ENCODE results near the gene DIDO1. TPM values are rescaled to one million over a fixed set of nuclear protein-coding genes. Genes with fewer than 3 reads are reported as not detected.

DIDO1 gene
- total RNA-seq, 4 donors from 2014 or later, result 24.2 to 39.3 (median 28.7) TPM

DNA sequence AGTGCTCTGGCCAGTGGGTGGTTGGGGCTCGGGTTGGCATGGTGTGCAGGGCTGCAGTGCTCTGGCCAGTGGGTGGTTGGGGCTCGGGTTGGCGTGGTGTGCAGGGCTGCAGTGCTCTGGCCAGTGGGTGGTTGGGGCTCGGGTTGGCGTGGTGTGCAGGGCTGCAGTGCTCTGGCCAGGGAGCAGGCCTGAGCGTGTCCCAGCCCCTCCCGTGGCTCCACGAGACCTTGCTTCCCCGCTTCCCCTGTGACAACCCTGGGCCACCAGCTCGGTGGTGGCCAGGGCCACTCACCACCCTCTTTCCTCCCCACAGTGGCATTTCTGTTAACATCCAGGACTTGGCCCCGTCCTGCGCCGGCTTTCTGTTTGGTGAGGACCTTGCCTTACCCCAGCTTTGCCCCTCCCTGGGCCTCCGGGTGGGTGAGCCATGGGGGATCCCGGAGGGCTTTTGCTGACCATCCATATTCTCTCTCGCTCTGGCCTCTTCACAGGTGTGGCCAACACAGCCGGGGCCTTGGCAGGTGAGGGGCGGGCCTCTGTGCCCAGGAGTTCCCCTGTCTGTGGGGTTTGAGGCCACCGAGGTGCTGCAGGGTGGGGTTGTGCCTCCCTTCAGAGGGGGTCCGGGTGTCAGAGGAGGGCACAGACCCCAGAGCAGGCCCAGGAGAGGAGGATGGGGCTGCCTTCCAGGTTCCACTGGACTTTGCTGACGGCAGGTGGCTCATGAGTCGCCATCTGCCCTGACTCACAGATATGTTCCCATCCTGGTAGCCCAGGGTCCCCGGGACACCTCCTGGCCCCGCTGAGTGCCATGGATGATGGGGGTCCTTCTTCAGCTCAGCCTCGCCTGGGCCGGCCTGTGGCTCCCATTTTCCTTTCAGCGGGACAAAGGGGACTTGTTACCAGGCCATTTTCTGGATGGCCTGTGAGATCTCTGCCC, 40.2 kb upstream of the DIDO1 start:
- no peak for DNase-seq
- Histone ChIP-seq H3K27me3 (peaks cover 9 to 18% (median 9%) of the 10 kb centered on the region in 3 donors), H3K27ac (no peak overlapping the region), H3K4me1 (no peaks in the 10 kb centered on the region), H3K4me3 (no peak overlapping the region), H3K36me3 (no peaks in the 10 kb centered on the region), H3K9me3 (no peaks in the 10 kb centered on the region)
- TF ChIP-seq POLR2A (IDR thresholded peaks at IDR 0.05), result no peak
- TF ChIP-seq, protein P1, sequence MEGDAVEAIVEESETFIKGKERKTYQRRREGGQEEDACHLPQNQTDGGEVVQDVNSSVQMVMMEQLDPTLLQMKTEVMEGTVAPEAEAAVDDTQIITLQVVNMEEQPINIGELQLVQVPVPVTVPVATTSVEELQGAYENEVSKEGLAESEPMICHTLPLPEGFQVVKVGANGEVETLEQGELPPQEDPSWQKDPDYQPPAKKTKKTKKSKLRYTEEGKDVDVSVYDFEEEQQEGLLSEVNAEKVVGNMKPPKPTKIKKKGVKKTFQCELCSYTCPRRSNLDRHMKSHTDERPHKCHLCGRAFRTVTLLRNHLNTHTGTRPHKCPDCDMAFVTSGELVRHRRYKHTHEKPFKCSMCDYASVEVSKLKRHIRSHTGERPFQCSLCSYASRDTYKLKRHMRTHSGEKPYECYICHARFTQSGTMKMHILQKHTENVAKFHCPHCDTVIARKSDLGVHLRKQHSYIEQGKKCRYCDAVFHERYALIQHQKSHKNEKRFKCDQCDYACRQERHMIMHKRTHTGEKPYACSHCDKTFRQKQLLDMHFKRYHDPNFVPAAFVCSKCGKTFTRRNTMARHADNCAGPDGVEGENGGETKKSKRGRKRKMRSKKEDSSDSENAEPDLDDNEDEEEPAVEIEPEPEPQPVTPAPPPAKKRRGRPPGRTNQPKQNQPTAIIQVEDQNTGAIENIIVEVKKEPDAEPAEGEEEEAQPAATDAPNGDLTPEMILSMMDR (IDR thresholded peaks at IDR 0.05 in 4 of 5, conservative IDR thresholded peaks at IDR 0.05 in 1 of 5), result no peak
- intact Hi-C loops (cut with DNase I; ENCODE audit: low total_unique reads) (no loop called here), in situ Hi-C loops (cut with MboI; ENCODE audit: low sequenced_read_pairs in 4 of 4) (no loop called here)
- no peak for ATAC-seq

DNA sequence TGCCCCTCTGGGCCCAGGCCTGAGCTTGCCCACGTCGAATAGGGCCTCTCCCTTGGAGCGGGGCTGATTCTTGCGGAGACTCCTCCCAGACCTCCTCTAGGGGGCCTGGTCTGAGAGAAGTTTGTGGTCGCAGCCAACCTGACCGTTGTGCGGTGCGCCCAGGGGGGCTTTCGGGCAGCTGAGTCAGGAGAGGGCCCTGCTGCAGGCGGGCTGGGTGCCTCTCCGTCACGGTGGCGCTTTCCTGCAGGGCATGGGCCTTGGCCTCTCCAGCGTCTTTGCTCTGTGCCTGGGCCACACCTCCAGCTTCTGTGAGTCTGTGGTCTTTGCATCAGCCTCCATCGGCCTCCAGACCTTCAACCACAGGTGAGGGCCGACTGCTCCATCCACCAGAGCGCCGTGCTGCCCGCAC, 39.1 kb upstream of the DIDO1 start:
- ATAC-seq, result no peak
- TF ChIP-seq, protein P1 (IDR thresholded peaks at IDR 0.05 in 4 of 5, conservative IDR thresholded peaks at IDR 0.05 in 1 of 5), result no peak
- no peak for TF ChIP-seq POLR2A (IDR thresholded peaks at IDR 0.05)
- intact Hi-C loops (cut with DNase I; ENCODE audit: low total_unique reads) (no loop called here), in situ Hi-C loops (cut with MboI; ENCODE audit: low sequenced_read_pairs in 4 of 4) (no loop called here)
- H3K4me3 ChIP-seq, result no peak overlapping the region
- H3K4me1 ChIP-seq, result no peaks in the 10 kb centered on the region
- H3K9me3 ChIP-seq, result no peaks in the 10 kb centered on the region
- no peak overlapping the region for H3K27ac ChIP-seq
- H3K36me3 ChIP-seq, result no peaks in the 10 kb centered on the region
- H3K27me3 ChIP-seq, result peaks cover 0 to 8% (median under 1%) of the 10 kb centered on the region in 3 donors
- DNase-seq, result no peak

DNA sequence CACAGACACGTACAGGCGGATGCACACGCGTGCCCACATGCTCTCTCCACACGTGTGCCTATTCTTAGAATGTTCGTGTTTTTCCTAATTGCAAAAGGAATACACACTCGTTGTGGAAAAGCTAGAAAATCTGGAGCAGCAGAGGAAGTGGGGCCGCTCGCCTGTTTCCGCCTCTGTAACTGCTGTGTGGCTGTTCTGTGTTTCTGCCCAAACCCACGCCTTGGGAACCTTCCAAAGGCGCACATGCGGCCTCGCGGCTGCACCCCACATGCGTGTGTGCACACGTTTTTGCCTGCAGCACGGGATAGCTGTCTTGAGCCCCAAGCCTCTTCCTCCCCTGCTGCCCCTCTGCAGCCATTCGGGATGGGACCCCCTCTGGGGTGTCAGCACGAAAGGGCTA, 38.4 kb upstream of the DIDO1 start:
- Histone ChIP-seq H3K27me3 (peaks cover 0 to 3% (median 0%) of the 10 kb centered on the region in 3 donors), H3K4me3 (no peak overlapping the region), H3K4me1 (no peaks in the 10 kb centered on the region), H3K36me3 (no peaks in the 10 kb centered on the region), H3K9me3 (no peaks in the 10 kb centered on the region), H3K27ac (no peak overlapping the region)
- ATAC-seq (no peak), DNase-seq (no peak)
- intact Hi-C loops (cut with DNase I; ENCODE audit: low total_unique reads), result no loop called here
- TF ChIP-seq POLR2A (IDR thresholded peaks at IDR 0.05), result no peak
- TF ChIP-seq, protein P1 (IDR thresholded peaks at IDR 0.05 in 4 of 5, conservative IDR thresholded peaks at IDR 0.05 in 1 of 5), result no peak
- in situ Hi-C loops (cut with MboI; ENCODE audit: low sequenced_read_pairs in 4 of 4), result no loop called here

DNA sequence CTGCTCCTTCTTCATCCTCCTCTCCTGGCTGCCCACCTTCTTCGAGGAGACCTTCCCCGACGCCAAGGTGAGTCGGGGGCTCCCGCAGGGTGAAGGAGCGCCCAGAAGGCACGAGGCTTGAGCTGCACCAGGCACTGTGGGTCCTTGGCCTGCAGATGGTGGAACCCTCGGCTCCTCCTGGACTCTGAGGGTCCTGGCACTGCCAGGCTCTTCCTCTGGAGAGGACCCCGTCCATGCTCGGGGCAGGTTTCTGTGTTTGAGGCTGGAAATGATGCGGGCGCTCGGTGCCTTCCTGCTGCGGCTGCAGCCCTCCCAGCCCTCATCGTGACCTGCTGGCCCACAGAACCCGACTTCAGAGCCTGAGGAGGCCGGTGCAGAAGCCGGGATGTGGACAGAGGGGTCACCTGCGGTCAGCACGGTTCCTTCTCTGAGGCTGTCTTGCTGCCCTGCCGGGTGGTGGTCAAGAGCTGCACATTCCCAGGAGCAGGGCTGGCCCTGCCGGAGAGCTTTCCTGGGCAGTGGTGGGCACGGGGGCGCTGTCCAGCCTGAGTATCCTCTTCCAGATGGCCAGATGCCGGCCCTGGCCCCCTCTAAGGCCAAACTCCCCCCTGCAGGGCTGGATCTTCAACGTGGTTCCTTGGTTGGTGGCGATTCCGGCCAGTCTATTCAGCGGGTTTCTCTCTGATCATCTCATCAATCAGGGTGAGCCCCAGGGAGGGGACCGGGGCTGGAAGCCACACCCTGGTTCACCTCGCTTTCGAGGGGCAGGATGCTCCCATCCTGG, 37.5 kb upstream of the DIDO1 start:
- in situ Hi-C loops (cut with MboI; ENCODE audit: low sequenced_read_pairs in 4 of 4), result no loop called here

More for the DNA sequence above, 37.5 kb upstream of the DIDO1 start:
- DNase-seq (no peak), ATAC-seq (no peak)
- Histone ChIP-seq H3K4me3 (no peak overlapping the region), H3K27ac (no peak overlapping the region), H3K4me1 (no peaks in the 10 kb centered on the region), H3K36me3 (no peaks in the 10 kb centered on the region), H3K27me3 (no peaks in the 10 kb centered on the region), H3K9me3 (no peaks in the 10 kb centered on the region)
- TF ChIP-seq, protein P1 (IDR thresholded peaks at IDR 0.05 in 4 of 5, conservative IDR thresholded peaks at IDR 0.05 in 1 of 5), result no peak
- TF ChIP-seq POLR2A (IDR thresholded peaks at IDR 0.05), result no peak
- intact Hi-C loops (cut with DNase I; ENCODE audit: low total_unique reads), result no loop called here

All from gastrocnemius medialis (tissue), 4 donors.